CD4-positive, alpha-beta T cell (primary cell): Measurements from ENCODE around the gene DCHS1. TPM values are rescaled to one million over a fixed set of nuclear protein-coding genes. Genes with fewer than 3 reads are reported as not detected.

Source experiments
- ATAC-seq: fragments of 200-7000 bp; cut with Tn5 transposase; one replicate; pipeline ENCODE4 v1.10.0; 2022; ENCODE audit warnings: mild to moderate bottlenecking; ENCODE audit not compliant: poor library complexity
- CTCF ChIA-PET: fragments of 350-600 bp; sonication (Branson Sonifier 250); formaldehyde crosslinking; loops from one replicate; lab custom pipeline; 2021; ENCODE audit warnings: antibody characterized with exemption, inconsistent platforms; lab: Charles Lee
- POLR2A ChIA-PET: fragments of 350-600 bp; sonication (Branson Sonifier 250); formaldehyde crosslinking; loops from one replicate; lab custom pipeline; 2021; ENCODE audit warnings: antibody characterized with exemption, inconsistent platforms; lab: Charles Lee
- DNase-seq, 14 experiments: peaks; one replicate each; pipeline ENCODE4 v3.0.0-alpha.2; 2013 to 2020; ENCODE audit warnings: mixed read lengths in 2 of 14
- H3K27ac ChIP-seq, 2 donors: one replicate each; pipeline versions ENCODE4 v1.5.1 to v1.7.0; 2013; ENCODE audit warnings: low read length in 2 of 2, low read depth in 1 of 2, mild to moderate bottlenecking in 1 of 2
- H3K27me3 ChIP-seq, 2 experiments: 1 replicate in 1 of 2; 2 replicates in 1 of 2; pipeline versions ENCODE4 v1.6.1 to v1.7.0; 2013; ENCODE audit warnings: low read length in 2 of 2, control low read depth in 1 of 2, mild to moderate bottlenecking in 1 of 2, moderate library complexity in 1 of 2; ENCODE audit not compliant: insufficient read depth in 2 of 2, control insufficient read depth in 1 of 2
- H3K36me3 ChIP-seq: one replicate; pipeline ENCODE4 v1.6.1; 2013; ENCODE audit warnings: low read length, control low read depth; ENCODE audit not compliant: insufficient read depth
- H3K4me1 ChIP-seq: one replicate; pipeline ENCODE4 v1.6.1; 2013; ENCODE audit warnings: low read length, control low read depth; ENCODE audit not compliant: insufficient read depth
- H3K4me3 ChIP-seq: one replicate; pipeline ENCODE4 v1.5.1; 2013; ENCODE audit warnings: mild to moderate bottlenecking, low read length, moderate library complexity
- H3K9me3 ChIP-seq, 2 experiments: 1 replicate in 1 of 2; 2 replicates in 1 of 2; pipeline versions ENCODE4 v1.6.1 to v1.7.0; 2013; ENCODE audit warnings: low read length in 2 of 2, mild to moderate bottlenecking in 2 of 2, control low read depth in 1 of 2, moderate library complexity in 1 of 2; ENCODE audit not compliant: control insufficient read depth in 1 of 2, insufficient read depth in 1 of 2
- H3K27ac Mint-ChIP-seq: one replicate; pipeline ENCODE4 v1.8.0; 2020; ENCODE audit warnings: mixed read lengths
- H3K27me3 Mint-ChIP-seq: one replicate; pipeline ENCODE4 v1.8.0; 2021; ENCODE audit warnings: mixed read lengths
- H3K36me3 Mint-ChIP-seq: one replicate; pipeline ENCODE4 v1.8.0; 2021; ENCODE audit warnings: low read depth, mixed read lengths
- H3K4me1 Mint-ChIP-seq: one replicate; pipeline ENCODE4 v1.8.0; 2021; ENCODE audit warnings: low read depth, mixed read lengths
- H3K4me3 Mint-ChIP-seq: one replicate; pipeline ENCODE4 v1.8.0; 2020; ENCODE audit warnings: mild to moderate bottlenecking, mixed read lengths
- H3K9me3 Mint-ChIP-seq: one replicate; pipeline ENCODE4 v1.8.0; 2020; ENCODE audit warnings: mixed read lengths
- CTCF ChIP-seq: fragments of 200-600 bp; IDR thresholded peaks from one replicate; pipeline ENCODE4 v1.8.0; 2022; ENCODE audit warnings: antibody characterized with exemption, mild to moderate bottlenecking
- intact Hi-C, 2 experiments: fragments of 100-400 bp; cut with DNase I in 1 of 2; cut with micrococcal nuclease in 1 of 2; formaldehyde crosslinking; loops; one replicate each; pipeline versions ENCODE4 v1.15.1 to v1.9.0; 2023 to 2025; cut with DNase I, micrococcal nuclease
- total RNA-seq, 174 experiments: library from RNA in 2 of 174; stranded (reverse) in 2 of 174; gene quantifications; one replicate each; pipeline ENCODE4 v1.2.3 and lab custom pipeline; 2021 to 2026

The DCHS1 gene
- total RNA-seq, 2 experiments from 2014 or later = 9.7 TPM

- H3K9me3 Mint-ChIP-seq = no peaks in the 10 kb centered on the region
- no peaks in the 10 kb centered on the region for H3K4me1 Mint-ChIP-seq
- Histone ChIP-seq H3K36me3 (peaks cover 2% of the 10 kb centered on the region), H3K27me3 (no peaks in the 10 kb centered on the region), H3K27ac (no peak overlapping the region), H3K9me3 (no peaks in the 10 kb centered on the region), H3K4me3 (no peak overlapping the region), H3K4me1 (peaks cover 5% of the 10 kb centered on the region)
- intact Hi-C loops = no loop called here
- ATAC-seq = no peak
- ChIA-PET CTCF (no interaction called here), POLR2A (interaction anchor here (0.9 to 1.1 kb wide), 2 partner anchors 8 to 26 kb away, joined by 3 read pairs; partner anchors contain the start of gene TAF10)
- H3K4me3 Mint-ChIP-seq = no peak overlapping the region
- no peak for DNase-seq
- peaks cover 9% of the 10 kb centered on the region for H3K36me3 Mint-ChIP-seq
- no peak overlapping the region for H3K27ac Mint-ChIP-seq
- H3K27me3 Mint-ChIP-seq = no peaks in the 10 kb centered on the region
- no peak for TF ChIP-seq CTCF
Measured at GRCh38 chr11:6638429-6638828, 17.2 kb downstream of the DCHS1 start.

GRCh38 chr11:6637871-6638270 lies 17.7 kb downstream of the DCHS1 start:
- no peak overlapping the region for H3K27ac ChIP-seq
- no peak overlapping the region for H3K27ac Mint-ChIP-seq
- H3K27me3 ChIP-seq = no peaks in the 10 kb centered on the region
- no peaks in the 10 kb centered on the region for H3K9me3 Mint-ChIP-seq
- no peak for TF ChIP-seq CTCF
- no peaks in the 10 kb centered on the region for H3K27me3 Mint-ChIP-seq
- POLR2A ChIA-PET = interaction anchor here (0.9 to 1.1 kb wide), 2 partner anchors 9 to 26 kb away, joined by 3 read pairs; partner anchors contain the start of gene TAF10
- H3K4me1 Mint-ChIP-seq = no peaks in the 10 kb centered on the region
- H3K9me3 ChIP-seq = no peaks in the 10 kb centered on the region
- CTCF ChIA-PET = no interaction called here
- H3K36me3 Mint-ChIP-seq = peaks cover 13% of the 10 kb centered on the region
- no peak for ATAC-seq
- peaks cover 3% of the 10 kb centered on the region for H3K4me1 ChIP-seq
- no peak for DNase-seq
- intact Hi-C loops = no loop called here
- H3K4me3 Mint-ChIP-seq = no peak overlapping the region
- H3K4me3 ChIP-seq = no peak overlapping the region
- H3K36me3 ChIP-seq = peaks cover 2% of the 10 kb centered on the region

- Histone ChIP-seq H3K4me3 (no peak overlapping the region), H3K36me3 (peaks cover 4% of the 10 kb centered on the region), H3K27me3 (no peaks in the 10 kb centered on the region), H3K27ac (no peak overlapping the region), H3K9me3 (no peaks in the 10 kb centered on the region), H3K4me1 (peaks cover 4% of the 10 kb centered on the region)
- CTCF ChIA-PET = no interaction called here
- intact Hi-C loops = no loop called here
- Mint-ChIP-seq H3K36me3 (peaks cover 13% of the 10 kb centered on the region), H3K4me1 (no peaks in the 10 kb centered on the region), H3K27me3 (no peaks in the 10 kb centered on the region), H3K4me3 (no peak overlapping the region), H3K27ac (no peak overlapping the region), H3K9me3 (no peaks in the 10 kb centered on the region)
- POLR2A ChIA-PET = no interaction called here
- DNase-seq (no peak), ATAC-seq (no peak)
- TF ChIP-seq CTCF = no peak
Measured at GRCh38 chr11:6636480-6636879, 19.1 kb downstream of the DCHS1 start.
